HCT116 (cell line): ENCODE results near the gene METRN. TPM values are rescaled to one million over a fixed set of nuclear protein-coding genes. Genes with fewer than 3 reads are reported as not detected.
"Not testable (repeated sequence)": the region's sequence is repeated elsewhere in the genome, so short reads cannot be mapped to it uniquely, and the experiment has no call there.

Experiments
- ATAC-seq: fragments of 200-7000 bp; cut with Tn5 transposase; 2 replicates; pipeline ENCODE4 v1.9.1; 2020; ENCODE audit warnings: mild to moderate bottlenecking, moderate library complexity
- BruUV-seq: library from RNA; stranded (reverse); fragments of 400-500 nt; replicated peaks from 2 replicates; lab custom pipeline; 2021; lab: Mats Ljungman, UMichigan
- CTCF ChIA-PET: fragments of 300-600 bp; sonication (Branson Sonifier 250); formaldehyde crosslinking; loops from one replicate; lab custom pipeline; 2021; ENCODE audit warnings: antibody characterized with exemption; lab: Charles Lee
- POLR2A ChIA-PET: fragments of 300-600, 350-600 bp; sonication (Branson Sonifier 250); formaldehyde crosslinking; loops from one replicate; lab custom pipeline; 2021; ENCODE audit warnings: antibody characterized with exemption; lab: Charles Lee
- RAD21 ChIA-PET, 2 experiments: fragments of 300-600 bp; sonication (Branson Sonifier 250); formaldehyde crosslinking; loops; one replicate each; lab custom pipeline; 2023; ENCODE audit warnings: low total read pairs in 2 of 2; ENCODE audit not compliant: uncharacterized antibody in 2 of 2, unreplicated experiment in 2 of 2, low non-redundant PET in 1 of 2; lab: Charles Lee
- DNase-seq: peaks from one replicate; pipeline ENCODE4 v3.0.0-alpha.2; 2010; ENCODE audit warnings: low read depth, low spot score
- H2AFZ ChIP-seq: fragments of 200-600 bp; shearing (Covaris generic), sonication (generic); 2 replicates; pipeline ENCODE4 v1.6.1; 2017; ENCODE audit warnings: low read depth, mixed run types, mixed read lengths, antibody characterized with exemption, low read length; ENCODE audit not compliant: poor library complexity, severe bottlenecking
- H3K27ac ChIP-seq: 2 replicates; pipeline ENCODE4 v1.5.1; 2012; ENCODE audit warnings: low read depth, low read length
- H3K27me3 ChIP-seq: fragments of 200-600 bp; sonication (generic); 2 replicates; pipeline ENCODE4 v1.6.1; 2016; ENCODE audit warnings: mixed run types, low read length, mixed read lengths; ENCODE audit not compliant: insufficient read depth
- H3K36me3 ChIP-seq, 2 experiments: fragments of 200-500 bp in 1 of 2; fragments of 200-600 bp in 1 of 2; sonication (Bioruptor generic) in 1 of 2; sonication (generic) in 1 of 2; 2 replicates each; pipeline versions ENCODE4 v1.5.1 to v1.6.1; 2014 to 2016; ENCODE audit warnings: low read length in 2 of 2, inconsistent platforms in 1 of 2, mixed read lengths in 1 of 2, mixed run types in 1 of 2; ENCODE audit not compliant: insufficient read depth in 2 of 2, control insufficient read depth in 1 of 2
- H3K4me1 ChIP-seq, 2 experiments: fragments of 200-600 bp in 1 of 2; sonication (generic) in 1 of 2; 2 replicates each; pipeline versions ENCODE4 v1.5.1 to v1.6.1; 2012 to 2017; ENCODE audit warnings: low read length in 2 of 2, inconsistent platforms in 1 of 2, mild to moderate bottlenecking in 1 of 2, mixed read lengths in 1 of 2, mixed run types in 1 of 2, moderate library complexity in 1 of 2; ENCODE audit not compliant: insufficient read depth in 2 of 2, control insufficient read depth in 1 of 2
- H3K4me2 ChIP-seq: fragments of 200-600 bp; sonication (generic); 2 replicates; pipeline ENCODE4 v1.6.1; 2017; ENCODE audit warnings: mixed run types, low read length, mixed read lengths
- H3K4me3 ChIP-seq, 2 experiments: fragments of 200-600 bp in 1 of 2; sonication (generic) in 1 of 2; replicated peaks in 1 of 2; 2 replicates each; pipeline ENCODE4 v1.5.1; 2011 to 2016; ENCODE audit warnings: low read length in 2 of 2, control low read depth in 1 of 2, low read depth in 1 of 2, mild to moderate bottlenecking in 1 of 2, mixed read lengths in 1 of 2, mixed run types in 1 of 2
- H3K79me2 ChIP-seq: fragments of 200-600 bp; sonication (generic); 2 replicates; pipeline ENCODE4 v1.6.1; 2017; ENCODE audit warnings: mild to moderate bottlenecking, mixed run types, low read length, moderate library complexity, mixed read lengths; ENCODE audit not compliant: insufficient read depth
- H3K9ac ChIP-seq: fragments of 200-600 bp; sonication (generic); 2 replicates; pipeline ENCODE4 v1.6.1; 2016; ENCODE audit warnings: low read length, mixed read lengths
- H3K9me2 ChIP-seq: fragments of 200-600 bp; sonication (generic), shearing (Covaris generic); 2 replicates; pipeline ENCODE4 v1.6.1; 2017; ENCODE audit warnings: mixed run types, mild to moderate bottlenecking, moderate library complexity; ENCODE audit not compliant: insufficient read depth
- H3K9me3 ChIP-seq, 2 experiments: fragments of 200-500 bp in 1 of 2; fragments of 200-600 bp in 1 of 2; sonication (Bioruptor generic) in 1 of 2; sonication (generic) in 1 of 2; 2 replicates each; pipeline ENCODE4 v1.6.1; 2014 to 2017; ENCODE audit warnings: low read length in 2 of 2, mixed read lengths in 2 of 2, inconsistent platforms in 1 of 2, low read depth in 1 of 2, mild to moderate bottlenecking in 1 of 2, mixed run types in 1 of 2, moderate library complexity in 1 of 2; ENCODE audit not compliant: control insufficient read depth in 1 of 2, insufficient read depth in 1 of 2
- H4K20me1 ChIP-seq: fragments of 200-600 bp; sonication (generic), shearing (Covaris generic); 2 replicates; pipeline ENCODE4 v1.6.1; 2017; ENCODE audit warnings: mixed run types, mild to moderate bottlenecking, moderate library complexity; ENCODE audit not compliant: insufficient read depth
- CTCF ChIP-seq, 3 experiments: fragments of 200-600 bp in 1 of 3; sonication (generic) in 1 of 3; IDR thresholded peaks in 2 of 3; conservative IDR thresholded peaks in 1 of 3; 2 replicates each; pipeline ENCODE4 v1.5.1; 2012 to 2017; ENCODE audit warnings: low read depth in 2 of 3, low read length in 2 of 3, antibody characterized with exemption in 1 of 3, borderline replicate concordance in 1 of 3, control low read depth in 1 of 3, mild to moderate bottlenecking in 1 of 3, mixed read lengths in 1 of 3, mixed run types in 1 of 3, moderate library complexity in 1 of 3; ENCODE audit not compliant: insufficient read depth in 1 of 3
- FOSL1 ChIP-seq: IDR thresholded peaks from 2 replicates; pipeline ENCODE4 v1.6.1; 2012; ENCODE audit warnings: low read depth
- SIN3A ChIP-seq: IDR thresholded peaks from 2 replicates; pipeline ENCODE4 v1.6.1; 2012; ENCODE audit warnings: low read depth
- intact Hi-C: fragments of 100-400 bp; cut with micrococcal nuclease; formaldehyde crosslinking; loops from 2 replicates; pipeline ENCODE4 v1.10.0; 2022
- total RNA-seq: library from RNA; stranded (reverse); gene quantifications from one replicate; pipeline ENCODE4 v1.2.1, GENCODE V29; 2021; ENCODE audit not compliant: unreplicated experiment

Gene METRN
- total RNA-seq, 1 experiment from 2014 or later, result 193 TPM

GRCh38 chr16:742894-743293, 28.0 kb downstream of the METRN start:
- ChIA-PET RAD21 (interaction anchor here in 1 of 2 experiments (1.3 kb wide), 1 partner anchor 18 kb away, joined by 3 read pairs; no protein-coding TSS in a partner anchor), CTCF (interaction anchor here (0.6 to 2.2 kb wide), 3 partner anchors 31 to 360 kb away, joined by 3 to 5 read pairs (median 3); no protein-coding TSS in a partner anchor), POLR2A (interaction anchor here (1.5 kb wide), 1 partner anchor 18 kb away, joined by 3 read pairs; the partner anchor contains the start of gene MSLN)
- H3K9me2 ChIP-seq, H3K27me3 ChIP-seq, H3K9ac ChIP-seq, H3K36me3 ChIP-seq, H3K4me3 ChIP-seq, H2AFZ ChIP-seq, H3K27ac ChIP-seq, H4K20me1 ChIP-seq, H3K4me2 ChIP-seq, ATAC-seq, intact Hi-C loops, H3K9me3 ChIP-seq, DNase-seq, BruUV-seq: not testable (repeated sequence)
- peaks cover 12% of the 10 kb centered on the region; the same call in 1 of the 2 replicates for H3K79me2 ChIP-seq
- peaks cover 8 to 28% of the 10 kb centered on the region in 2 experiments for H3K4me1 ChIP-seq

- Histone ChIP-seq H3K9me2 (no peaks in the 10 kb centered on the region), H3K4me1 (peaks cover 8 to 28% of the 10 kb centered on the region in 2 experiments), H3K27ac (no peak overlapping the region), H3K36me3 (no peaks in the 10 kb centered on the region), H3K4me2 (no peak overlapping the region), H3K4me3 (no peak overlapping the region), H3K9ac (no peak overlapping the region), H3K27me3 (no peaks in the 10 kb centered on the region), H3K79me2 (peaks cover 12% of the 10 kb centered on the region; the same call in 1 of the 2 replicates), H3K9me3 (no peaks in the 10 kb centered on the region), H4K20me1 (no peaks in the 10 kb centered on the region), H2AFZ (no peak overlapping the region)
- intact Hi-C loops, result loop anchor here (2.0 kb wide), 1 partner anchor 41 kb away; no protein-coding TSS in a partner anchor
- RAD21 ChIA-PET, result interaction anchor here in 1 of 2 experiments (1.3 kb wide), 1 partner anchor 17 kb away, joined by 3 read pairs; no protein-coding TSS in a partner anchor
- POLR2A ChIA-PET, result interaction anchor here (1.5 kb wide), 1 partner anchor 17 kb away, joined by 3 read pairs; the partner anchor contains the start of gene MSLN
- no TSS peak for BruUV-seq
- CTCF ChIA-PET, result interaction anchor here (0.6 to 2.7 kb wide), 3 partner anchors 17 to 359 kb away, joined by 3 to 11 read pairs (median 3); partner anchors contain the start of gene MSLN
- ATAC-seq (no peak), DNase-seq (no peak)
- TF ChIP-seq CTCF (IDR thresholded peaks at IDR 0.05 in 2 of 3, conservative IDR thresholded peaks at IDR 0.05 in 1 of 3; ENCODE audit: borderline replicate concordance in 1 of 3, insufficient read depth in 1 of 3, low read depth in 2 of 3, low read length in 2 of 3) (peak in 2 of 3 experiments; percentile 43 to 55; a peak in 4 of 6 replicates), SIN3A (no peak), FOSL1 (no peak)
These were observed 29.0 kb downstream of the METRN start for GRCh38 chr16:743794-744500.
